Fibroblast of pulmonary artery (primary cell): Measurements from ENCODE around the gene DNTT.

Experiments used
- DNase-seq: peaks from one replicate; pipeline ENCODE4 v3.0.0-alpha.2; 2010; ENCODE audit warnings: low read depth
- H3K4me3 ChIP-seq: replicated peaks from 2 replicates; pipeline ENCODE4 v1.5.1; 2011; ENCODE audit warnings: low read depth, mild to moderate bottlenecking, control low read depth, low read length, moderate library complexity
- TF ChIP-seq, protein P1 (sequence below): IDR thresholded peaks from 2 replicates; pipeline ENCODE4 v1.5.1; 2011; ENCODE audit warnings: mild to moderate bottlenecking, control low read depth, low read length, inconsistent platforms; ENCODE audit errors: missing control alignments

DNTT gene

DNA sequence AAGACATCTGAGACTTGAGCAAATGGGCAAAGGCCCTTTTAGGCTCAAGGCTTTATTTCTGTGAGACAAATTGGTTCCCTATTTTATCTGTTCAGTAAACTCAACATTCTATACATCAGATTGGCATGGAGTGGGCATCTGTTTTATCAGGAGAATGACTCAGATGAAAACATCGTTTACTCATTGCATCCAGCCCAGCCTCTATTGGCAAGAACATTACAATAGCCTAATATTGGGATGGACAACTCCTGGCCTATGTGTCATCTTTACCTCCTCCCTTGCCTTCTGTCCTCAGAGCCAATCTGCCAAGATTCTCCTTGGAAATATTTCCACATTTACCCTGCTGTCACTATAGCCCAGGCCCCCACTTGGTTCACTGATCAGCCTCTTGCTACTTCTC lies 27.4 kb upstream of the DNTT start:
- TF ChIP-seq, protein P1, sequence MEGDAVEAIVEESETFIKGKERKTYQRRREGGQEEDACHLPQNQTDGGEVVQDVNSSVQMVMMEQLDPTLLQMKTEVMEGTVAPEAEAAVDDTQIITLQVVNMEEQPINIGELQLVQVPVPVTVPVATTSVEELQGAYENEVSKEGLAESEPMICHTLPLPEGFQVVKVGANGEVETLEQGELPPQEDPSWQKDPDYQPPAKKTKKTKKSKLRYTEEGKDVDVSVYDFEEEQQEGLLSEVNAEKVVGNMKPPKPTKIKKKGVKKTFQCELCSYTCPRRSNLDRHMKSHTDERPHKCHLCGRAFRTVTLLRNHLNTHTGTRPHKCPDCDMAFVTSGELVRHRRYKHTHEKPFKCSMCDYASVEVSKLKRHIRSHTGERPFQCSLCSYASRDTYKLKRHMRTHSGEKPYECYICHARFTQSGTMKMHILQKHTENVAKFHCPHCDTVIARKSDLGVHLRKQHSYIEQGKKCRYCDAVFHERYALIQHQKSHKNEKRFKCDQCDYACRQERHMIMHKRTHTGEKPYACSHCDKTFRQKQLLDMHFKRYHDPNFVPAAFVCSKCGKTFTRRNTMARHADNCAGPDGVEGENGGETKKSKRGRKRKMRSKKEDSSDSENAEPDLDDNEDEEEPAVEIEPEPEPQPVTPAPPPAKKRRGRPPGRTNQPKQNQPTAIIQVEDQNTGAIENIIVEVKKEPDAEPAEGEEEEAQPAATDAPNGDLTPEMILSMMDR, result no peak
- H3K4me3 ChIP-seq, result no peak overlapping the region
- DNase-seq, result no peak

DNA sequence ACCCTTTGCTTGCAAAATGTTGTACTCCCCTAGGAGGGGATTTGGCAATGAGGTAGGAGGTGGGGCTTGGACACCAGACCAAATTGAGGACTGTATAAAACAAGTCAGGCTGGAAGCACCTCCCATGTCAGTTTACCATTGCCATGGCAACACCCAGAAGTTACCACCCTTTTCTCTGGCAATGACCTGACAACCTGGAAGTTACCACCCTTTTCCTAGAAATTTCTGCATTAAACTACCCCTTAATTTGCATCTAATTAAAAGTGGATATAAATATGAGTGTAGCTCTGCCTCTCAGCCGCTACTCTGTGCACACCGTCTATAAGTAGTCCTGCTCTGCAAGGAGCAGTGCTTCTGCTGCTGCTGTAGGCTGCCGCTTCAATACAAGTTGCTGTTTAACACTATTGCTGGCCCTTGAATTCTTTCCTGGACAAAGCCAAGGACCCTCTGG lies 25.0 kb upstream of the DNTT start:
- TF ChIP-seq, protein P1, result no peak
- H3K4me3 ChIP-seq, result no peak overlapping the region
- DNase-seq, result no peak

DNA sequence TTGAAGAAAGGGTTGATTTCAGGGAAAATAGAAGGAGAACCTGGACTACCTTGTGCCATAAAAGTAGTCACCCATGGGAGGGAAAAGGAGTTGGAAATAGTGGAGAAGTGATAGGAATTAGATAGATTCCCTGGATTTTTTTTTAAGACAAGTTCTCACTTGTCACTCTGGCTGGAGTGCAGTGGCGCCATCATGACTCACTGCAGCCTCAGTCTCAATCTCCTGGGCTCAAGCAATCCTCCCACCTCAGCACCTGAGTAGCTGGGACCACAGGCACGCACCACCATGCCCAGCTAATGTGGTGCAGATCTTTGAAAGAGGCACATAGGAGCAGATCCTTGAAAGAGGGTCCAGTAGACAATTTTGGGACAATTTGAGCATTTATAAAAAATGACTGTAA lies 23.4 kb upstream of the DNTT start:
- DNase-seq, result no peak
- TF ChIP-seq, protein P1, result no peak
- no peak overlapping the region for H3K4me3 ChIP-seq

DNA sequence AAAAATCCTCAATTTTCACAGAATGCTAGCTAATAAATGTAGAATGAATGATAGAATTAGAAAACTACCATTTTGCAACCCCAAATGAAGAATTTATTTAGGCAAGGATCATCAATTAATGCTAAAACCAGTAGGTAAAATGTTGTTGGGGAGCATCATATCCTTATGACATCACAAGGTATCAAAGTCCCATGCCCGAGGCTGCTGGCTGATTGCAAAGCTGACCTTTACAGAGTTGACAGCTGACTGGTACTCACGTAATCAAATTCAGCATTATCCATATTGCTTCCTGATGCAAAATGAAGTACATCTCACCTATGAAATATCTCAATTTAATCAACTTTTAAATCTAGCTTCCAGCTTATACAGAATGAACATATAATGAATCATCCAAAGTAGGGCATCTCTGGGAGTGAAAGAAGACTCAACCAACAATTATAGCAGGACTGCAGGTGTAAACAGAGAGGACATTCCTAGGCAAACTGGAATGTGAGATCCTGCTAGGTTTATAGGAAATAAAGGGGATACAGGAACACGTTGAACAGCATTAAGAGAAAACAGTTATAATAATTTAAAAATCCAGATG lies 22.7 kb upstream of the DNTT start:
- DNase-seq, result no peak
- TF ChIP-seq, protein P1, result no peak
- H3K4me3 ChIP-seq, result no peak overlapping the region

DNA sequence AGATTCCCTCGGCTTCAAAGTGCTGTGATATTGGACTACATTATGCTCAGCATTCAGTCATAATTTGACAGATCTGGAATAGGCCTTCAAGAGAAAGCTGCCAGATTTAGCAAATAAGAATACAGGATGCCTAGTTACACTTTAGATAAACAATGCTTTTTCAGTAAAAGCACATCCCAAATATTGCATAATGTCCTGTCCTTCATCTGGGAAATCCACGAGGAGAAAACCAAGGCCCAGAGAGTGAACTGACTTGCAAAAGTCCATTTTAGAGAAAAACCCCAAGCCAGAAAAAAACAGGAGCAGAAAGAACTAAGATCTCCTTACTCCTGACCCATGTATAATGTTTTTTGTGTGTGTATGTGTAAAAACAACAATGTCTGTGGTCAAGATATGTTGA lies 20.9 kb upstream of the DNTT start:
- H3K4me3 ChIP-seq, result no peak overlapping the region
- no peak for DNase-seq
- TF ChIP-seq, protein P1, result no peak

DNA sequence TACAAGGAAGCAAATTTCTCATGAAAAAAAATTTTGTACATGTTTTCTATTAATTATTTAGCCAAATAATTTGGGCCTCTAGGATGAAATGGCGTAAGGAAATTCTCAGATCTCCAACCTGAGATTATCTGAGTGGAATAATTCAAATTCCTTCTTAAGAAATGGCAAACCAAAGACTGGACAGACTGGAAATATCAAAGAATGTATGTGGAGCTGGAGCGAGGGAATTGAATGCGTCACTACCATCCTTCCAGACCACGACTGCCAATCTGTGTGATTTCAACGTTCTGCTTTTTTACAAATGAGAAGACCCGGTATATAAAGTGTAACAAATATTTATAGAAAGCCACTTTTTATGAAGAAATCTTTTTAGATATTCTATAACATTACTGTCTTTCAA lies 20.5 kb upstream of the DNTT start:
- H3K4me3 ChIP-seq, result no peak overlapping the region
- no peak for DNase-seq
- TF ChIP-seq, protein P1, result no peak

DNA sequence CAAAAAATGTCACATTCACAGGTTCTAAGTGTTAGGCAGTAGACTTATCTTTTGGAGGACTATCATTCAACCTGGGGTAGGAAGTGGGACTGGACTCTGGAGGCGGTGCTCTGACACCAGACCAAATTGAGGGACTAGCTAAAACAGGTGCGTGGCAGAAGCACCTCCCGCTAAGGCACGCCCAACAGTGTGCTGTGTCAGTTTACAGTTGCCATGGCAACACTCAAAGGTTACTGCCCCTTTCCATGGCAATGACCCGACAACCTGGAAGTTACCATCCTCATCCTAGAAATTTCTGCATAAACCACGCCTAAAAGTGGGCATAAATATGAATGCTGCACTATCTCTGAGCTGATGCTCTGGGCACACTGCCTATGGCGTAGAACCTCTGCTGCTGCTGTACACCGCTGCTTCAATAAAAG lies 18.9 kb upstream of the DNTT start:
- DNase-seq, result no peak
- no peak overlapping the region for H3K4me3 ChIP-seq
- TF ChIP-seq, protein P1, result no peak
